Naive thymus-derived CD8-positive, alpha-beta T cell (primary cell): ENCODE data around the gene TMPRSS13. TPM values are rescaled to one million over a fixed set of nuclear protein-coding genes. Genes with fewer than 3 reads are reported as not detected.
A peak's percentile ranks its signal among the peaks of the same experiment; 100 is the strongest.
"Not testable (repeated sequence)": the region's sequence is repeated elsewhere in the genome, so short reads cannot be mapped to it uniquely, and the experiment has no call there.

ENCODE experiments used
- ATAC-seq, 2 donors: fragments of 150-1000 bp; cut with Tn5 transposase in 1 of 2; sonication (Bioruptor Pico), chemical (Tn5 transposase) in 1 of 2; 1 replicate in 1 of 2; 2 replicates in 1 of 2; pipeline ENCODE4 v1.10.0; 2021; ENCODE audit warnings: mild to moderate bottlenecking in 2 of 2, moderate library complexity in 2 of 2
- POLR2A ChIA-PET: fragments of 350-600 bp; sonication (Branson Sonifier 250); formaldehyde crosslinking; loops from one replicate; lab custom pipeline; 2021; ENCODE audit warnings: antibody characterized with exemption; lab: Charles Lee
- DNase-seq, 10 donors: peaks; one replicate each; pipeline versions ENCODE4 v3.0.0 to v3.0.0-alpha.2; 2020 to 2022
- H3K27ac Mint-ChIP-seq, 10 donors: one replicate each; pipeline ENCODE4 v1.8.0; 2020 to 2022; ENCODE audit warnings: mild to moderate bottlenecking in 10 of 10, mixed read lengths in 10 of 10, moderate library complexity in 4 of 10, inconsistent platforms in 1 of 10
- H3K27me3 Mint-ChIP-seq, 5 donors: one replicate each; pipeline ENCODE4 v1.8.0; 2021 to 2022; ENCODE audit warnings: mixed read lengths in 5 of 5
- H3K36me3 Mint-ChIP-seq, 3 donors: one replicate each; pipeline ENCODE4 v1.8.0; 2020 to 2022; ENCODE audit warnings: mixed read lengths in 3 of 3, mild to moderate bottlenecking in 2 of 3, inconsistent platforms in 1 of 3
- H3K4me1 Mint-ChIP-seq, 4 donors: one replicate each; pipeline ENCODE4 v1.8.0; 2021 to 2022; ENCODE audit warnings: mixed read lengths in 4 of 4
- H3K4me3 Mint-ChIP-seq, 10 donors: one replicate each; pipeline ENCODE4 v1.8.0; 2020 to 2022; ENCODE audit warnings: mild to moderate bottlenecking in 10 of 10, mixed read lengths in 10 of 10, moderate library complexity in 6 of 10, inconsistent platforms in 1 of 10
- H3K9me3 Mint-ChIP-seq, 9 donors: one replicate each; pipeline ENCODE4 v1.8.0; 2020 to 2022; ENCODE audit warnings: mixed read lengths in 9 of 9, mild to moderate bottlenecking in 3 of 9, inconsistent platforms in 1 of 9, moderate library complexity in 1 of 9
- polyA plus RNA-seq, 3 donors: library from polyadenylated mRNA; unstranded; fragments of 300-500 nt; fragmentation: Illumina TruSeq; gene quantifications; one replicate each; pipeline ENCODE4 v1.2.3, GENCODE V29; 2021
- total RNA-seq, 8 experiments: library from RNA in 2 of 8; stranded (reverse) in 2 of 8; gene quantifications; one replicate each; pipeline ENCODE4 v1.2.3 and lab custom pipeline; 2021 to 2026

The TMPRSS13 gene
- total RNA-seq (1 to 10 TPM; 4.8 to 9.2 TPM), polyA plus RNA-seq (1 to 10 TPM in 2 of 3 donors, under 1 TPM in 1; 0.05 to 1.5 (median 1.0) TPM), total RNA-seq (lab: John Stamatoyannopoulos, UW) (0.08 to 7.4 (median 3.6) reads per million in 6 experiments)

DNA sequence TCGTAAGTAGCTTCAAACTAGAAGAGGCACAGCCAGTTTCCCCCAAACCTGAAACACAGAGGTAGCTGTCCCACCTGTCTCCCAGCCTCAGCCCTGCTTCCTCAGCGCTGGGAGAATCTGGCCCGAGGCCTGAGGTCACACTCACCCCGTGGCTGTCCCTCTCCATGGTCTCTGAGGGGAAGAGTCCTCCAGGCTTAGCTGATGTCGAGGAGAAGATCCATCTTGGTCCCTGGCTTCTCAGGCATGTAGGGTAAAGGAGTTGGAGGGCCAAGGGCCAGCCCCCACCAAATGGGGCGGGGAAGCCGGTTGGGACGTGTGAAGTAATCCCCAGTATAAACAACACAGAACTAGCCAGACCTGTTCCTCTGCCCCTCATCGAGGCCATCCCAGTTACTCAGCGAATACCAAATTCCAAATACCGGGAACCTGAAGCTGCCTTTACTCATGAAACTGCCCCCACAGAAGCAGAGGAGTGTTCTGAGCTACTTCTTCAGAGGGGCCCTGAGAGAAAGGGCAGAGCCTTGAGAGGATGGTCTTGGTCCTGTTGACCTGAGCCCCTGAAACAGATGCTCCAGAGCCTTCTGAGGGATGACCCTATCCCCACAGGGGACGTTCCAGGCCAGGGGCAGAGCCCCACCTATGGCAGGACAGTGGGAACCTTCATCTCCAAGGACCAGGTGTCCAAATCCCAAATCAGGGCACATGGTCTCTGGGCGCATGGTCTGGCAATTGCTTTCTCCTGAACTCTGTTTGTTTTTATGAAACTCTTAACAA is at the start of gene TMPRSS13:
TSS of gene TMPRSS13 (minus strand) at position 261 of the 774 bp plus-strand sequence. CDS start at position 166, 95 bp downstream.
- Mint-ChIP-seq H3K27ac (peak within 1 kb of the TSS in 9 of 10 donors; percentile 55 to 93 (median 86)), H3K4me1 (peaks cover 38 to 62% (median 60%) of the 10 kb centered on the region in 4 donors), H3K27me3 (no peaks in the 10 kb centered on the region), H3K4me3 (peak within 1 kb of the TSS; percentile 9 to 82 (median 69)), H3K36me3 (no peaks in the 10 kb centered on the region), H3K9me3 (no peaks in the 10 kb centered on the region)
- POLR2A ChIA-PET: interaction anchor here (0.9 to 2.5 kb wide), 2 partner anchors 22 to 123 kb away, joined by 4 to 9 read pairs; no protein-coding TSS in a partner anchor
- ATAC-seq (no peak), DNase-seq (peak in 1 of 10 donors; percentile 41)

GRCh38 chr11:117978991-117979390 is 49.8 kb upstream of the TMPRSS13 start:
- H3K27ac Mint-ChIP-seq: peak overlapping the region; percentile 6 to 91 (median 74)
- peaks cover 37 to 87% (median 69%) of the 10 kb centered on the region in 4 donors for H3K4me1 Mint-ChIP-seq
- H3K27me3 Mint-ChIP-seq: no peaks in the 10 kb centered on the region
- H3K9me3 Mint-ChIP-seq: peaks cover 0 to 11% (median 0%) of the 10 kb centered on the region in 9 donors
- ATAC-seq (no peak), DNase-seq (no peak)
- peak overlapping the region in 6 of 10 donors; percentile 3 to 55 (median 33) for H3K4me3 Mint-ChIP-seq
- peaks cover 0 to 4% (median 0%) of the 10 kb centered on the region in 3 donors for H3K36me3 Mint-ChIP-seq
- POLR2A ChIA-PET: interaction anchor here (0.7 to 9.0 kb wide), 10 partner anchors 9 to 155 kb away, joined by 3 to 163 read pairs (median 8); partner anchors contain the start of genes FXYD2 and IL10RA

DNA sequence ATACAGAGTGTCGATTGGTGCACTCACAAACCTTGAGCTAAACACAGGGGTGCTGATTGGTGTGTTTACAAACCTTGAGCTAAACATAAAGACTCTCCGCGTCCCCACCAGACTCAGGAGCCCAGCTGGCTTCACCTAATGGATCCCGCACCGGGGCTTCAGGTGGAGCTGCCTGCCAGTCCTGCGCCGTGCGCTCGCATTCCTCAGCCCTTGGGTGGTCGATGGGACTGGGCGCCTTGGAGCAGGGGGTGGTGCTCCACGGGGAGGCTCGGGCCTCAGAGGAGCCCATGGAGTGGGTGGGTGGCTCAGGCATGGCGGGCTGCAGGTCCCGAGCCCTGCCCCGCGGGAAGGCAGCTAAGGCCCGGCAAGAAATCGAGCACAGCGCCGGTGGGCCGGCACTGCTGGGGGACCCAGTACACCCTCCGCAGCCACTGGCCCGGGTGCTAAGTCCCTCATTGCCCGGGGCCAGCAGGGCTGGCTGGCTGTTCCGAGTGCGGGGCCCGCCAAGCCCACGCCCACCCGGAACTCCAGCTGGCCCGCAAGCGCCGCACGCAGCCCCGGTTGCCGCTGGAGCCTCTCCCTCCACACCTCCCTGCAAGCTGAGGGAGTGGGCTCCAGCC is 49.2 kb upstream of the TMPRSS13 start:
- peak overlapping the region; percentile 87 to 96 (median 94) for H3K27ac Mint-ChIP-seq
- peak overlapping the region; percentile 74 to 96 (median 87) for H3K4me3 Mint-ChIP-seq
- H3K9me3 Mint-ChIP-seq: peaks cover 0 to 11% (median 0%) of the 10 kb centered on the region in 9 donors
- DNase-seq, ATAC-seq, H3K27me3 Mint-ChIP-seq, H3K36me3 Mint-ChIP-seq: not testable (repeated sequence)
- H3K4me1 Mint-ChIP-seq: peaks cover 37 to 85% (median 67%) of the 10 kb centered on the region in 4 donors
- POLR2A ChIA-PET: interaction anchor here (0.6 to 9.0 kb wide), 14 partner anchors 9 to 154 kb away, joined by 3 to 163 read pairs (median 7); partner anchors contain the start of genes FXYD2 and IL10RA

- peak overlapping the region; percentile 87 to 96 (median 94) for H3K27ac Mint-ChIP-seq
- H3K27me3 Mint-ChIP-seq, ATAC-seq, H3K36me3 Mint-ChIP-seq: not testable (repeated sequence)
- H3K4me3 Mint-ChIP-seq: peak overlapping the region; percentile 74 to 96 (median 87)
- POLR2A ChIA-PET: interaction anchor here (0.6 to 9.0 kb wide), 13 partner anchors 10 to 154 kb away, joined by 3 to 163 read pairs (median 7); partner anchors contain the start of genes FXYD2 and IL10RA
- H3K9me3 Mint-ChIP-seq: peaks cover 0 to 11% (median 0%) of the 10 kb centered on the region in 9 donors
- DNase-seq: peak in 4 of 10 donors; percentile 24 to 69 (median 38)
- peaks cover 37 to 85% (median 69%) of the 10 kb centered on the region in 4 donors for H3K4me1 Mint-ChIP-seq
These were observed 48.5 kb upstream of the TMPRSS13 start for GRCh38 chr11:117977612-117978264.

DNA sequence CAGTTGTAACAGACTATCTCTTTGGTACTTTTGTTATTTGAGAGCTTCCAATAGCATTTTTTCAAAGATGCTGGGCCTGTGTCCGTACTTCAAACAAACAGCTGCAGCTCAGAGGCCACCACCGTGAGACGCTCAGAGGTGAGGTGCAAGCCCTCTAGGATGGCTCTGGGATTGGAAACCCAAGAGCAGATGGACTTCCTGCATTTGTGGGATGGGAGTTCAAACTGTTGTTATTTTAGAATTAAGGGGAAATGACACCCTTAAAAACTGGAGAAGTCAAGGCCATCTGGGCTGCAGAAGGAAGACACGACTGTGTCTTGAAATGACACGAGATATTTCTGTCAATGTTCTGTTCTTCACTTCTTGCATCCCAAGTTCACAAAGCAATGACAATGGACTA is 47.8 kb upstream of the TMPRSS13 start:
- POLR2A ChIA-PET: interaction anchor here (0.9 to 9.0 kb wide), 10 partner anchors 11 to 75 kb away, joined by 3 to 163 read pairs (median 6); partner anchors contain the start of gene IL10RA
- H3K9me3 Mint-ChIP-seq: peaks cover 0 to 11% (median 0%) of the 10 kb centered on the region in 9 donors
- no peak for DNase-seq
- peak; percentile 17 to 21 for ATAC-seq
- H3K27ac Mint-ChIP-seq: peak overlapping the region; percentile 87 to 96 (median 94)
- peaks cover 0 to 4% (median 0%) of the 10 kb centered on the region in 3 donors for H3K36me3 Mint-ChIP-seq
- H3K4me3 Mint-ChIP-seq: peak overlapping the region; percentile 74 to 96 (median 87)
- H3K4me1 Mint-ChIP-seq: peaks cover 39 to 87% (median 75%) of the 10 kb centered on the region in 4 donors
- no peaks in the 10 kb centered on the region for H3K27me3 Mint-ChIP-seq

- Mint-ChIP-seq H3K4me3 (peak overlapping the region in 9 of 10 donors; percentile 4 to 96 (median 88)), H3K36me3 (peaks cover 0 to 4% (median 0%) of the 10 kb centered on the region in 3 donors), H3K4me1 (peaks cover 38 to 87% (median 78%) of the 10 kb centered on the region in 4 donors), H3K27ac (peak overlapping the region; percentile 22 to 96 (median 94)), H3K9me3 (peaks cover 0 to 11% (median 0%) of the 10 kb centered on the region in 9 donors), H3K27me3 (no peaks in the 10 kb centered on the region)
- ATAC-seq (no peak), DNase-seq (no peak)
- POLR2A ChIA-PET: interaction anchor here (1.3 to 9.0 kb wide), 5 partner anchors 11 to 71 kb away, joined by 3 to 163 read pairs (median 7); partner anchors contain the start of gene IL10RA
These were observed 47.2 kb upstream of the TMPRSS13 start for GRCh38 chr11:117976445-117976844.

- peak overlapping the region in 7 of 10 donors; percentile 10 to 66 (median 48) for H3K4me3 Mint-ChIP-seq
- peaks cover 41 to 91% (median 89%) of the 10 kb centered on the region in 4 donors for H3K4me1 Mint-ChIP-seq
- no peak for DNase-seq
- ATAC-seq: no peak
- H3K27me3 Mint-ChIP-seq: no peaks in the 10 kb centered on the region
- POLR2A ChIA-PET: interaction anchor here (0.6 to 9.0 kb wide), 6 partner anchors 9 to 666 kb away, joined by 3 to 163 read pairs (median 3); no protein-coding TSS in a partner anchor
- peaks cover 0 to 11% (median 0%) of the 10 kb centered on the region in 9 donors for H3K9me3 Mint-ChIP-seq
- H3K36me3 Mint-ChIP-seq: peaks cover 0 to 4% (median 0%) of the 10 kb centered on the region in 3 donors
- peak overlapping the region in 9 of 10 donors; percentile 1 to 91 (median 69) for H3K27ac Mint-ChIP-seq
These were observed 44.3 kb upstream of the TMPRSS13 start for GRCh38 chr11:117973503-117973860.

- H3K4me3 Mint-ChIP-seq: peak overlapping the region in 9 of 10 donors; percentile 10 to 66 (median 48)
These were observed 43.7 kb upstream of the TMPRSS13 start for GRCh38 chr11:117972629-117973502.

DNA sequence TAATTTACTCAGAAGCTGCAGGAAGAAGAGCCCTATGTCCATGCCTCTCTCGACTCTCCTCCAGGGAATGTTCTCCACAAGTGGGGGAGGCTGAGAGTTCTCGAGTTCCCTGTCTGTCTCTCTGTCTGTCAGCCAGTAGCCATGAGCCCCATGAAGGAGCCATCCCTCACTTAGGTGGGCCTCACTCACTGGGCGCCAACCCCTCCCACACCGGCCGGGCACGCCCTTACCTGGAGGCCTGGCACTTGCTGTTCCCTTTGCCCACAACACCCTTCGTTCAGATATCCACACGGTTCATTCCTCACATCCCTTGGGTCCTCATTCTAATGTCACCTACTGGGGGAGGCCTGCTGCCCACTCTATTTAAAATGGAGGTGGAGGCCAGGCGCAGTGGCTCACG is 42.8 kb upstream of the TMPRSS13 start:
- H3K27ac Mint-ChIP-seq: peak overlapping the region in 4 of 10 donors; percentile 9 to 75 (median 58)

More at GRCh38 chr11:117972629-117973502, 43.7 kb upstream of the TMPRSS13 start:
- ATAC-seq (no peak), DNase-seq (no peak)
- Mint-ChIP-seq H3K27ac (peak overlapping the region in 9 of 10 donors; percentile 48 to 91 (median 74)), H3K9me3 (peaks cover 0 to 9% (median 0%) of the 10 kb centered on the region in 9 donors), H3K4me1 (peaks cover 41 to 91% (median 88%) of the 10 kb centered on the region in 4 donors), H3K27me3 (no peaks in the 10 kb centered on the region), H3K36me3 (peaks cover 0 to 2% (median 0%) of the 10 kb centered on the region in 3 donors)
- POLR2A ChIA-PET: interaction anchor here (0.6 to 9.0 kb wide), 4 partner anchors 10 to 29 kb away, joined by 3 to 163 read pairs (median 4); no protein-coding TSS in a partner anchor

DNA sequence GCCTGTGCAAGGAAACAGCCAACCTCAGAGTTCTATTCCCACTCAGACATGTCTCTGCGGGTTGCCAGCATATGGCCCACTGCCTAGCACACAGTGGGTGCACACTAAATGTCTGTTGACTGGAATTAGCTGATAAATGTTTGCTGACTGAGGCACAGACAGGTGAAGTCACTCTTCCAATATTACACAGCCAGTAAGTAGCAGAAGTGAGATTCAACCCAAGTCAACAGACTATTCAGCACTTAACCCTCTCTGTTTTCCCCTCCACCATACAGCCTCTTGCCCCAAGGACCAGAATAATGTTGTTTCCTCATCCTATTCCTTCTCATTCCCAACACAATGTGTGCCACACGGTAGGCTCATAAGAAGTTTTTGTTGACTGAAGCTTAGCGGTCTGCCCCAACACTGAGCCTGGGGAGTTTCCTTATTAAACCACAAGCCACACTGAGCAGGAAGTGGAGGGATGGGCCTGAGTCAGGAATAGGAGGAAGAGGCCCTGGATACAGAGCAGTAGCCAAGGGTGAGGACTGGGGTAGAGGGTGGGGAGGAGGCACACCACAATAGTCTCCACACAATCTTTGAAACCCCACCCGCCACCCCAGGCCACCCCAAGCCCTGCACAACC is 41.3 kb upstream of the TMPRSS13 start:
- peaks cover 35 to 74% (median 66%) of the 10 kb centered on the region in 4 donors for H3K4me1 Mint-ChIP-seq
- DNase-seq (no peak), ATAC-seq (peak; percentile 69 to 78)
- H3K36me3 Mint-ChIP-seq: no peaks in the 10 kb centered on the region
- peak overlapping the region in 9 of 10 donors; percentile 4 to 74 (median 43) for H3K4me3 Mint-ChIP-seq
- H3K27ac Mint-ChIP-seq: peak overlapping the region in 8 of 10 donors; percentile 13 to 89 (median 62)
- peaks cover 0 to 2% (median 0%) of the 10 kb centered on the region in 9 donors for H3K9me3 Mint-ChIP-seq
- no peaks in the 10 kb centered on the region for H3K27me3 Mint-ChIP-seq
- POLR2A ChIA-PET: interaction anchor here (1.0 to 2.2 kb wide), 6 partner anchors 10 to 20 kb away, joined by 3 to 8 read pairs (median 6); no protein-coding TSS in a partner anchor

More for the DNA sequence above, 42.8 kb upstream of the TMPRSS13 start:
- POLR2A ChIA-PET: interaction anchor here (0.5 to 0.6 kb wide), 2 partner anchors 70 to 75 kb away, joined by 3 to 4 read pairs; no protein-coding TSS in a partner anchor
- H3K27me3 Mint-ChIP-seq: no peaks in the 10 kb centered on the region
- DNase-seq (no peak), ATAC-seq (no peak)
- H3K4me1 Mint-ChIP-seq: peaks cover 36 to 86% (median 81%) of the 10 kb centered on the region in 4 donors
- H3K36me3 Mint-ChIP-seq: no peaks in the 10 kb centered on the region
- H3K9me3 Mint-ChIP-seq: peaks cover 0 to 7% (median 0%) of the 10 kb centered on the region in 9 donors
- peak overlapping the region in 1 of 10 donors; percentile 33 for H3K4me3 Mint-ChIP-seq
